ENCODE measurements around the gene TGFB1I1. TPM values are rescaled to one million over a fixed set of nuclear protein-coding genes. Genes with fewer than 3 reads are reported as not detected.

TGFB1I1 gene
- total and polyA plus RNA-seq, 2 of the 13 experiments (the other 11 are each of a cell fraction or from before 2014, with no cell fraction given) = 0.80 to 2.9 TPM

DNA sequence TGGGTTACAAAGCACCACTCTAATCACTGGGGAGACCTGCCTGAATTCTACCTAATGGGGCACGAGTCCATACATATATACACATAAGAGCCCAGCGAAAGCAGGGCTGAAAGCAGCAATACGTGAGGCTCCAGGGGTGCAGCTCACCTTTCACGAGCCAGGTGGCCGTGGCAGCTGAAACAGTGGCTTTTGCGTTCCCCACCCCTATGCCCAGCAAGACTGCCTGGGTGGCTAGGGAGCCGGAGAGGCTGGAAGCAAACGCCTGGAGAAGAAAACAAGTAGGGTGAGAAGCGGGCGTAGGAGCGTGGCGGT is 35.6 kb downstream of the TGFB1I1 start (continued):
- TF ChIP-seq, protein P1, sequence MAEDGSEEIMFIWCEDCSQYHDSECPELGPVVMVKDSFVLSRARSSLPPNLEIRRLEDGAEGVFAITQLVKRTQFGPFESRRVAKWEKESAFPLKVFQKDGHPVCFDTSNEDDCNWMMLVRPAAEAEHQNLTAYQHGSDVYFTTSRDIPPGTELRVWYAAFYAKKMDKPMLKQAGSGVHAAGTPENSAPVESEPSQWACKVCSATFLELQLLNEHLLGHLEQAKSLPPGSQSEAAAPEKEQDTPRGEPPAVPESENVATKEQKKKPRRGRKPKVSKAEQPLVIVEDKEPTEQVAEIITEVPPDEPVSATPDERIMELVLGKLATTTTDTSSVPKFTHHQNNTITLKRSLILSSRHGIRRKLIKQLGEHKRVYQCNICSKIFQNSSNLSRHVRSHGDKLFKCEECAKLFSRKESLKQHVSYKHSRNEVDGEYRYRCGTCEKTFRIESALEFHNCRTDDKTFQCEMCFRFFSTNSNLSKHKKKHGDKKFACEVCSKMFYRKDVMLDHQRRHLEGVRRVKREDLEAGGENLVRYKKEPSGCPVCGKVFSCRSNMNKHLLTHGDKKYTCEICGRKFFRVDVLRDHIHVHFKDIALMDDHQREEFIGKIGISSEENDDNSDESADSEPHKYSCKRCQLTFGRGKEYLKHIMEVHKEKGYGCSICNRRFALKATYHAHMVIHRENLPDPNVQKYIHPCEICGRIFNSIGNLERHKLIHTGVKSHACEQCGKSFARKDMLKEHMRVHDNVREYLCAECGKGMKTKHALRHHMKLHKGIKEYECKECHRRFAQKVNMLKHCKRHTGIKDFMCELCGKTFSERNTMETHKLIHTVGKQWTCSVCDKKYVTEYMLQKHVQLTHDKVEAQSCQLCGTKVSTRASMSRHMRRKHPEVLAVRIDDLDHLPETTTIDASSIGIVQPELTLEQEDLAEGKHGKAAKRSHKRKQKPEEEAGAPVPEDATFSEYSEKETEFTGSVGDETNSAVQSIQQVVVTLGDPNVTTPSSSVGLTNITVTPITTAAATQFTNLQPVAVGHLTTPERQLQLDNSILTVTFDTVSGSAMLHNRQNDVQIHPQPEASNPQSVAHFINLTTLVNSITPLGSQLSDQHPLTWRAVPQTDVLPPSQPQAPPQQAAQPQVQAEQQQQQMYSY (CRISPR knock-in tag; IDR thresholded peaks at IDR 0.05) = no peak
- TF ChIP-seq ZNF766 (CRISPR knock-in tag; IDR thresholded peaks at IDR 0.05; ENCODE audit: borderline replicate concordance) = no peak
- no peak for TF ChIP-seq ZNF7 (CRISPR knock-in tag; IDR thresholded peaks at IDR 0.05)
- 0 out of 2 replicates have a peak, but pooled peaks have one; percentile 28 for TF ChIP-seq ZNF264 (CRISPR knock-in tag; IDR thresholded peaks at IDR 0.05)
- no peak for TF ChIP-seq ZNF549 (CRISPR knock-in tag; IDR thresholded peaks at IDR 0.05)
- 0 out of 2 replicates have a peak, but pooled peaks have one; percentile 34 for TF ChIP-seq ZNF296 (CRISPR knock-in tag; conservative IDR thresholded peaks at IDR 0.05)
- TF ChIP-seq, protein P2, sequence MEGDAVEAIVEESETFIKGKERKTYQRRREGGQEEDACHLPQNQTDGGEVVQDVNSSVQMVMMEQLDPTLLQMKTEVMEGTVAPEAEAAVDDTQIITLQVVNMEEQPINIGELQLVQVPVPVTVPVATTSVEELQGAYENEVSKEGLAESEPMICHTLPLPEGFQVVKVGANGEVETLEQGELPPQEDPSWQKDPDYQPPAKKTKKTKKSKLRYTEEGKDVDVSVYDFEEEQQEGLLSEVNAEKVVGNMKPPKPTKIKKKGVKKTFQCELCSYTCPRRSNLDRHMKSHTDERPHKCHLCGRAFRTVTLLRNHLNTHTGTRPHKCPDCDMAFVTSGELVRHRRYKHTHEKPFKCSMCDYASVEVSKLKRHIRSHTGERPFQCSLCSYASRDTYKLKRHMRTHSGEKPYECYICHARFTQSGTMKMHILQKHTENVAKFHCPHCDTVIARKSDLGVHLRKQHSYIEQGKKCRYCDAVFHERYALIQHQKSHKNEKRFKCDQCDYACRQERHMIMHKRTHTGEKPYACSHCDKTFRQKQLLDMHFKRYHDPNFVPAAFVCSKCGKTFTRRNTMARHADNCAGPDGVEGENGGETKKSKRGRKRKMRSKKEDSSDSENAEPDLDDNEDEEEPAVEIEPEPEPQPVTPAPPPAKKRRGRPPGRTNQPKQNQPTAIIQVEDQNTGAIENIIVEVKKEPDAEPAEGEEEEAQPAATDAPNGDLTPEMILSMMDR (CRISPR knock-in tag; IDR thresholded peaks at IDR 0.05) = no peak
- TF ChIP-seq, protein P3, sequence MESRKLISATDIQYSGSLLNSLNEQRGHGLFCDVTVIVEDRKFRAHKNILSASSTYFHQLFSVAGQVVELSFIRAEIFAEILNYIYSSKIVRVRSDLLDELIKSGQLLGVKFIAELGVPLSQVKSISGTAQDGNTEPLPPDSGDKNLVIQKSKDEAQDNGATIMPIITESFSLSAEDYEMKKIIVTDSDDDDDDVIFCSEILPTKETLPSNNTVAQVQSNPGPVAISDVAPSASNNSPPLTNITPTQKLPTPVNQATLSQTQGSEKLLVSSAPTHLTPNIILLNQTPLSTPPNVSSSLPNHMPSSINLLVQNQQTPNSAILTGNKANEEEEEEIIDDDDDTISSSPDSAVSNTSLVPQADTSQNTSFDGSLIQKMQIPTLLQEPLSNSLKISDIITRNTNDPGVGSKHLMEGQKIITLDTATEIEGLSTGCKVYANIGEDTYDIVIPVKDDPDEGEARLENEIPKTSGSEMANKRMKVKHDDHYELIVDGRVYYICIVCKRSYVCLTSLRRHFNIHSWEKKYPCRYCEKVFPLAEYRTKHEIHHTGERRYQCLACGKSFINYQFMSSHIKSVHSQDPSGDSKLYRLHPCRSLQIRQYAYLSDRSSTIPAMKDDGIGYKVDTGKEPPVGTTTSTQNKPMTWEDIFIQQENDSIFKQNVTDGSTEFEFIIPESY (CRISPR knock-in tag; IDR thresholded peaks at IDR 0.05) = no peak
- TF ChIP-seq, protein P4, sequence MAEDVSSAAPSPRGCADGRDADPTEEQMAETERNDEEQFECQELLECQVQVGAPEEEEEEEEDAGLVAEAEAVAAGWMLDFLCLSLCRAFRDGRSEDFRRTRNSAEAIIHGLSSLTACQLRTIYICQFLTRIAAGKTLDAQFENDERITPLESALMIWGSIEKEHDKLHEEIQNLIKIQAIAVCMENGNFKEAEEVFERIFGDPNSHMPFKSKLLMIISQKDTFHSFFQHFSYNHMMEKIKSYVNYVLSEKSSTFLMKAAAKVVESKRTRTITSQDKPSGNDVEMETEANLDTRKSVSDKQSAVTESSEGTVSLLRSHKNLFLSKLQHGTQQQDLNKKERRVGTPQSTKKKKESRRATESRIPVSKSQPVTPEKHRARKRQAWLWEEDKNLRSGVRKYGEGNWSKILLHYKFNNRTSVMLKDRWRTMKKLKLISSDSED (CRISPR knock-in tag; IDR thresholded peaks at IDR 0.05) = no peak
- TF ChIP-seq ZNF564 (CRISPR knock-in tag; IDR thresholded peaks at IDR 0.05) = no peak
- TF ChIP-seq GATA4 (IDR thresholded peaks at IDR 0.05; ENCODE audit: borderline replicate concordance, low read depth) = no peak
- no peak for TF ChIP-seq ZNF547 (CRISPR knock-in tag; IDR thresholded peaks at IDR 0.05)
- no peak for TF ChIP-seq TAF15 (IDR thresholded peaks at IDR 0.05; ENCODE audit: low read depth, low read length, poor library complexity, severe bottlenecking)
- no peak for TF ChIP-seq ZBTB3 (CRISPR knock-in tag; IDR thresholded peaks at IDR 0.05; ENCODE audit: borderline replicate concordance, low read depth)
- TF ChIP-seq, protein P5, sequence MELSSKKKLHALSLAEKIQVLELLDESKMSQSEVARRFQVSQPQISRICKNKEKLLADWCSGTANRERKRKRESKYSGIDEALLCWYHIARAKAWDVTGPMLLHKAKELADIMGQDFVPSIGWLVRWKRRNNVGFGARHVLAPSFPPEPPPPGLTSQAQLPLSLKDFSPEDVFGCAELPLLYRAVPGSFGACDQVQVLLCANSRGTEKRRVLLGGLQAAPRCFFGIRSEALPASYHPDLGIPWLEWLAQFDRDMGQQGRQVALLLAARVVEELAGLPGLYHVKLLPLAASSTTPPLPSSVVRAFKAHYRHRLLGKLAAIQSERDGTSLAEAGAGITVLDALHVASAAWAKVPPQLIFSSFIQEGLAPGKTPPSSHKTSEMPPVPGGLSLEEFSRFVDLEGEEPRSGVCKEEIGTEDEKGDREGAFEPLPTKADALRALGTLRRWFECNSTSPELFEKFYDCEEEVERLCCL (CRISPR knock-in tag; IDR thresholded peaks at IDR 0.05; ENCODE audit: borderline replicate concordance) = no peak
- TF ChIP-seq CC2D1A (CRISPR knock-in tag; IDR thresholded peaks at IDR 0.05) = no peak
- TF ChIP-seq, protein P6, sequence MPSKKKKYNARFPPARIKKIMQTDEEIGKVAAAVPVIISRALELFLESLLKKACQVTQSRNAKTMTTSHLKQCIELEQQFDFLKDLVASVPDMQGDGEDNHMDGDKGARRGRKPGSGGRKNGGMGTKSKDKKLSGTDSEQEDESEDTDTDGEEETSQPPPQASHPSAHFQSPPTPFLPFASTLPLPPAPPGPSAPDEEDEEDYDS (CRISPR knock-in tag; IDR thresholded peaks at IDR 0.05) = no peak
- TF ChIP-seq ZNF879 (CRISPR knock-in tag; IDR thresholded peaks at IDR 0.05) = no peak
- 0 out of 2 replicates have a peak, but pooled peaks have one; percentile 4 for TF ChIP-seq ATF1 (CRISPR knock-in tag; IDR thresholded peaks at IDR 0.05)
- no peak for TF ChIP-seq ZKSCAN1 (IDR thresholded peaks at IDR 0.05; ENCODE audit: low read length)
- no peak for TF ChIP-seq ZNF367 (CRISPR knock-in tag; IDR thresholded peaks at IDR 0.05; ENCODE audit: borderline replicate concordance)
- TF ChIP-seq KLF13 (CRISPR knock-in tag; IDR thresholded peaks at IDR 0.05) = no peak
